Natural killer cell (primary cell): Measurements from ENCODE around the gene OLIG1. TPM values are rescaled to one million over a fixed set of nuclear protein-coding genes. Genes with fewer than 3 reads are reported as not detected.

Source experiments
- ATAC-seq, 3 donors: fragments of 150-1000 bp in 2 of 3; fragments of 200-7000 bp in 1 of 3; cut with Tn5 transposase; 1 replicate in 1 of 3; 2 replicates in 2 of 3; pipeline ENCODE4 v1.10.0; 2021; ENCODE audit warnings: mild to moderate bottlenecking in 2 of 3, moderate library complexity in 2 of 3
- DNase-seq, 2 donors: peaks; one replicate each; pipeline versions ENCODE4 v3.0.0 to v3.0.0-alpha.2; 2013 to 2021; ENCODE audit warnings: mixed read lengths in 1 of 2
- H3K27ac ChIP-seq: one replicate; pipeline ENCODE4 v1.5.1; 2013; ENCODE audit warnings: mild to moderate bottlenecking, low read length
- H3K27me3 ChIP-seq: one replicate; pipeline ENCODE4 v1.6.1; 2013; ENCODE audit warnings: low read length; ENCODE audit not compliant: control insufficient read depth, insufficient read depth
- H3K36me3 ChIP-seq: one replicate; pipeline ENCODE4 v1.6.1; 2013; ENCODE audit warnings: low read length; ENCODE audit not compliant: control insufficient read depth, insufficient read depth
- H3K4me1 ChIP-seq: one replicate; pipeline ENCODE4 v1.6.1; 2013; ENCODE audit warnings: low read length; ENCODE audit not compliant: control insufficient read depth, insufficient read depth
- H3K4me3 ChIP-seq: one replicate; pipeline ENCODE4 v1.5.1; 2013; ENCODE audit warnings: low read length
- H3K9me3 ChIP-seq: one replicate; pipeline ENCODE4 v1.6.1; 2013; ENCODE audit warnings: low read length; ENCODE audit not compliant: control insufficient read depth, insufficient read depth
- H3K27ac Mint-ChIP-seq, 2 donors: one replicate each; pipeline ENCODE4 v1.8.0; 2022; ENCODE audit warnings: mild to moderate bottlenecking in 2 of 2, mixed read lengths in 2 of 2, moderate library complexity in 1 of 2
- H3K27me3 Mint-ChIP-seq, 2 donors: one replicate each; pipeline ENCODE4 v1.8.0; 2022; ENCODE audit warnings: low read depth in 2 of 2, mixed read lengths in 2 of 2
- H3K36me3 Mint-ChIP-seq: one replicate; pipeline ENCODE4 v1.8.0; 2022; ENCODE audit warnings: mixed read lengths
- H3K4me1 Mint-ChIP-seq, 2 donors: one replicate each; pipeline ENCODE4 v1.8.0; 2022; ENCODE audit warnings: mixed read lengths in 2 of 2
- H3K4me3 Mint-ChIP-seq: one replicate; pipeline ENCODE4 v1.8.0; 2022; ENCODE audit warnings: mild to moderate bottlenecking, moderate library complexity, mixed read lengths
- H3K9me3 Mint-ChIP-seq, 2 donors: one replicate each; pipeline ENCODE4 v1.8.0; 2022; ENCODE audit warnings: mixed read lengths in 2 of 2
- CTCF ChIP-seq: fragments of 200-600 bp; IDR thresholded peaks from one replicate; pipeline ENCODE4 v1.8.0; 2022; ENCODE audit warnings: antibody characterized with exemption
- WGBS: methylation state at CpG from one replicate; pipeline ENCODE4 v1.1.7; 2013; ENCODE audit warnings: missing lambda C conversion rate; ENCODE audit not compliant: insufficient coverage; 5-methylcytosine and 5-hydroxymethylcytosine counted together
- intact Hi-C: fragments of 100-400 bp; cut with micrococcal nuclease; formaldehyde crosslinking; loops from one replicate; pipeline ENCODE4 v1.14.2; 2022
- total RNA-seq, 4 donors: library from RNA; stranded (reverse); fragments of 120-200 nt in 1 of 4; gene quantifications; one replicate each; pipeline versions ENCODE4 v1.2.3 to v1.2.4, GENCODE V29; 2013 to 2022

Gene OLIG1
- total RNA-seq, 3 donors from 2014 or later (not counting 1 experiment from before 2014, with no cell fraction given) = 0.47 to 1.4 (median 0.48) TPM

GRCh38 chr21:33021667-33022066 is 48.3 kb upstream of the OLIG1 start:
- no peaks in the 10 kb centered on the region for H3K9me3 ChIP-seq
- peaks cover 83% of the 10 kb centered on the region for H3K27me3 ChIP-seq
- Mint-ChIP-seq H3K4me1 (peaks cover 48 to 65% of the 10 kb centered on the region in 2 donors), H3K9me3 (no peaks in the 10 kb centered on the region), H3K27ac (no peak overlapping the region), H3K4me3 (peak overlapping the region; percentile 13), H3K27me3 (peaks cover 70 to 83% of the 10 kb centered on the region in 2 donors), H3K36me3 (peaks cover 6% of the 10 kb centered on the region)
- no peak for TF ChIP-seq CTCF
- H3K36me3 ChIP-seq = no peaks in the 10 kb centered on the region
- peaks cover 64% of the 10 kb centered on the region for H3K4me1 ChIP-seq
- WGBS = 47% methylated on average over 3 of the region's 4 CpGs
- ATAC-seq = no peak
- no peak for DNase-seq
- no peak overlapping the region for H3K27ac ChIP-seq
- intact Hi-C loops = loop anchor here (2.0 to 10.0 kb wide), 2 partner anchors 13 to 103 kb away; no protein-coding TSS in a partner anchor
- no peak overlapping the region for H3K4me3 ChIP-seq

- peaks cover 70% of the 10 kb centered on the region for H3K4me1 ChIP-seq
- TF ChIP-seq CTCF = no peak
- H3K27ac ChIP-seq = no peak overlapping the region
- 15% methylated on average over 17 of the region's 17 CpGs for WGBS
- H3K27me3 ChIP-seq = peaks cover 85% of the 10 kb centered on the region
- peak overlapping the region; percentile 68 for H3K4me3 Mint-ChIP-seq
- intact Hi-C loops = loop anchor here (10.0 kb wide), 1 partner anchor 102 kb away; no protein-coding TSS in a partner anchor
- H3K9me3 Mint-ChIP-seq = no peaks in the 10 kb centered on the region
- H3K36me3 Mint-ChIP-seq = peaks cover 6% of the 10 kb centered on the region
- DNase-seq (no peak), ATAC-seq (no peak)
- H3K27ac Mint-ChIP-seq = peak overlapping the region in 1 of 2 donors; percentile 84
- peaks cover 67 to 81% of the 10 kb centered on the region in 2 donors for H3K27me3 Mint-ChIP-seq
- no peaks in the 10 kb centered on the region for H3K9me3 ChIP-seq
- H3K4me1 Mint-ChIP-seq = peaks cover 52 to 70% of the 10 kb centered on the region in 2 donors
- H3K4me3 ChIP-seq = no peak overlapping the region
- no peaks in the 10 kb centered on the region for H3K36me3 ChIP-seq
Observed at GRCh38 chr21:33022489-33022827, 47.5 kb upstream of the OLIG1 start.

- Histone ChIP-seq H3K9me3 (no peaks in the 10 kb centered on the region), H3K4me1 (peaks cover 74% of the 10 kb centered on the region), H3K27me3 (peaks cover 87% of the 10 kb centered on the region), H3K36me3 (no peaks in the 10 kb centered on the region), H3K27ac (no peak overlapping the region), H3K4me3 (no peak overlapping the region)
- Mint-ChIP-seq H3K9me3 (no peaks in the 10 kb centered on the region), H3K4me3 (peak overlapping the region; percentile 68), H3K36me3 (peaks cover 6% of the 10 kb centered on the region), H3K4me1 (peaks cover 53 to 70% of the 10 kb centered on the region in 2 donors), H3K27me3 (peaks cover 63 to 77% of the 10 kb centered on the region in 2 donors), H3K27ac (peak overlapping the region in 1 of 2 donors; percentile 84)
- no peak for TF ChIP-seq CTCF
- DNase-seq (no peak), ATAC-seq (no peak)
- intact Hi-C loops = loop anchor here (10.0 kb wide), 1 partner anchor 102 kb away; no protein-coding TSS in a partner anchor
- 4% methylated on average over 52 of the region's 52 CpGs for WGBS
Observed at GRCh38 chr21:33022828-33023573, 46.9 kb upstream of the OLIG1 start.
